OCI-LY1 (cell line): ENCODE data around the gene C3orf33.

Source experiments
- EZH2 ChIP-seq: fragments of 200-600 bp; sonication (generic), shearing (Covaris generic); IDR thresholded peaks from 2 replicates; pipeline ENCODE4 v1.8.0; 2017; ENCODE audit warnings: borderline replicate concordance, mixed run types, mild to moderate bottlenecking, antibody characterized with exemption, low read length, moderate library complexity, mixed read lengths
- TF ChIP-seq, protein P1 (sequence below): fragments of 200-600 bp; sonication (generic), shearing (Covaris generic); IDR thresholded peaks from 2 replicates; pipeline ENCODE4 v1.5.1; 2017; ENCODE audit warnings: mild to moderate bottlenecking, antibody characterized with exemption, low read length, moderate library complexity, mixed read lengths

DNA sequence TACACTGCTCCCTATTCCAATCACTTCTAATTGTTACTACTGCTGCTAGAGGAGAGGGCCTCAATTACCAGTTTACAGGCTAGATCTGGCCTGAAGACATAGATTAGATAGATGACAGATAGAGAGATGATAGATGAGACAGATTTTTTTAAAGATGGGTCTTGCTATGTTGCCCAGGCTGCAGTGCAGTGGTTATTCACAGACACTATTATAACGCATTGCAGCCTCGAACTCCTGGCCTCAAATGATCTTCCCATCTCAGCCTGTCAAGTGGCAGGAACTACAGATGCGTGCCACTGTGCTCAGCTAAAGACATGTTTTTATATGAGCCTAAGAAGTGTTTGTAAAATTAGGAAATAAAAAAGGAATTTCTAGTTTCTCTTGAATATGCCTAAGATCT lies 41.9 kb upstream of the C3orf33 start:
- TF ChIP-seq, protein P1, sequence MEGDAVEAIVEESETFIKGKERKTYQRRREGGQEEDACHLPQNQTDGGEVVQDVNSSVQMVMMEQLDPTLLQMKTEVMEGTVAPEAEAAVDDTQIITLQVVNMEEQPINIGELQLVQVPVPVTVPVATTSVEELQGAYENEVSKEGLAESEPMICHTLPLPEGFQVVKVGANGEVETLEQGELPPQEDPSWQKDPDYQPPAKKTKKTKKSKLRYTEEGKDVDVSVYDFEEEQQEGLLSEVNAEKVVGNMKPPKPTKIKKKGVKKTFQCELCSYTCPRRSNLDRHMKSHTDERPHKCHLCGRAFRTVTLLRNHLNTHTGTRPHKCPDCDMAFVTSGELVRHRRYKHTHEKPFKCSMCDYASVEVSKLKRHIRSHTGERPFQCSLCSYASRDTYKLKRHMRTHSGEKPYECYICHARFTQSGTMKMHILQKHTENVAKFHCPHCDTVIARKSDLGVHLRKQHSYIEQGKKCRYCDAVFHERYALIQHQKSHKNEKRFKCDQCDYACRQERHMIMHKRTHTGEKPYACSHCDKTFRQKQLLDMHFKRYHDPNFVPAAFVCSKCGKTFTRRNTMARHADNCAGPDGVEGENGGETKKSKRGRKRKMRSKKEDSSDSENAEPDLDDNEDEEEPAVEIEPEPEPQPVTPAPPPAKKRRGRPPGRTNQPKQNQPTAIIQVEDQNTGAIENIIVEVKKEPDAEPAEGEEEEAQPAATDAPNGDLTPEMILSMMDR, result no peak
- no peak for TF ChIP-seq EZH2
